Measurements from ENCODE around the gene HSPA12A. TPM values are rescaled to one million over a fixed set of nuclear protein-coding genes. Genes with fewer than 3 reads are reported as not detected.

Gene HSPA12A
- total and polyA plus RNA-seq, 2 of the 13 experiments (the other 11 are each of a cell fraction or from before 2014, with no cell fraction given): 6.4 to 13.6 TPM

- BruUV-seq (replicated peaks): no TSS peak
- H3K27ac ChIP-seq (ENCODE audit: extremely low read length, insufficient read depth, low read length): no peak overlapping the region
- no peak overlapping the region for H2AFZ ChIP-seq (ENCODE audit: low read length)
- ChIA-PET CTCF (ENCODE audit: low intra/inter-chr PET ratio, low total read pairs) (no interaction called here), POLR2A (no interaction called here)
- in situ Hi-C loops (cut with HindIII; ENCODE audit: extremely low pct_ligation_motif_present, low pct_unique_long_range_greater_than_20kb): no loop called here
- ATAC-seq (no peak), FAIRE-seq (no peak), DNase-seq (ENCODE audit: low spot score) (no peak)
- peaks cover 82% of the 10 kb centered on the region for H3K4me1 ChIP-seq (ENCODE audit: insufficient read depth, low read length)
- TF ChIP-seq, protein P1, sequence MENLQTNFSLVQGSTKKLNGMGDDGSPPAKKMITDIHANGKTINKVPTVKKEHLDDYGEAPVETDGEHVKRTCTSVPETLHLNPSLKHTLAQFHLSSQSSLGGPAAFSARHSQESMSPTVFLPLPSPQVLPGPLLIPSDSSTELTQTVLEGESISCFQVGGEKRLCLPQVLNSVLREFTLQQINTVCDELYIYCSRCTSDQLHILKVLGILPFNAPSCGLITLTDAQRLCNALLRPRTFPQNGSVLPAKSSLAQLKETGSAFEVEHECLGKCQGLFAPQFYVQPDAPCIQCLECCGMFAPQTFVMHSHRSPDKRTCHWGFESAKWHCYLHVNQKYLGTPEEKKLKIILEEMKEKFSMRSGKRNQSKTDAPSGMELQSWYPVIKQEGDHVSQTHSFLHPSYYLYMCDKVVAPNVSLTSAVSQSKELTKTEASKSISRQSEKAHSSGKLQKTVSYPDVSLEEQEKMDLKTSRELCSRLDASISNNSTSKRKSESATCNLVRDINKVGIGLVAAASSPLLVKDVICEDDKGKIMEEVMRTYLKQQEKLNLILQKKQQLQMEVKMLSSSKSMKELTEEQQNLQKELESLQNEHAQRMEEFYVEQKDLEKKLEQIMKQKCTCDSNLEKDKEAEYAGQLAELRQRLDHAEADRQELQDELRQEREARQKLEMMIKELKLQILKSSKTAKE (CRISPR knock-in tag; IDR thresholded peaks at IDR 0.05; ENCODE audit: borderline replicate concordance): no peak
- no peak for TF ChIP-seq CHCHD3 (CRISPR knock-in tag; IDR thresholded peaks at IDR 0.05)
- TF ChIP-seq ZNF281 (CRISPR knock-in tag; IDR thresholded peaks at IDR 0.05; ENCODE audit: borderline replicate concordance): peak; percentile 77; the same call in 1 of the 2 replicates
- TF ChIP-seq, protein P2, sequence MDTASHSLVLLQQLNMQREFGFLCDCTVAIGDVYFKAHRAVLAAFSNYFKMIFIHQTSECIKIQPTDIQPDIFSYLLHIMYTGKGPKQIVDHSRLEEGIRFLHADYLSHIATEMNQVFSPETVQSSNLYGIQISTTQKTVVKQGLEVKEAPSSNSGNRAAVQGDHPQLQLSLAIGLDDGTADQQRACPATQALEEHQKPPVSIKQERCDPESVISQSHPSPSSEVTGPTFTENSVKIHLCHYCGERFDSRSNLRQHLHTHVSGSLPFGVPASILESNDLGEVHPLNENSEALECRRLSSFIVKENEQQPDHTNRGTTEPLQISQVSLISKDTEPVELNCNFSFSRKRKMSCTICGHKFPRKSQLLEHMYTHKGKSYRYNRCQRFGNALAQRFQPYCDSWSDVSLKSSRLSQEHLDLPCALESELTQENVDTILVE (CRISPR knock-in tag; IDR thresholded peaks at IDR 0.05): no peak
- no peak for TF ChIP-seq ZNF205 (CRISPR knock-in tag; IDR thresholded peaks at IDR 0.05)
- peaks cover 4% of the 10 kb centered on the region for H3K9me3 ChIP-seq (ENCODE audit: low read length)
- intact Hi-C loops (cut with micrococcal nuclease; ENCODE audit: unreplicated experiment): no loop called here
- H3K9ac ChIP-seq (ENCODE audit: insufficient read depth, low read depth, low read length): no peak overlapping the region
- H3K79me2 ChIP-seq (ENCODE audit: insufficient read depth, low read length): no peaks in the 10 kb centered on the region
- peak overlapping the region; percentile 46 for H3K4me2 ChIP-seq (ENCODE audit: low read depth, low read length)
- no peaks in the 10 kb centered on the region for H4K20me1 ChIP-seq (ENCODE audit: insufficient read depth, low read length)
- no peaks in the 10 kb centered on the region for H3K36me3 ChIP-seq (replicated peaks in 1 of 2; ENCODE audit: control insufficient read depth in 1 of 2, insufficient read depth in 2 of 2, low read length in 2 of 2)
- no peak overlapping the region; a peak in 1 of 6 replicates for H3K4me3 ChIP-seq (replicated peaks in 1 of 3; ENCODE audit: insufficient read depth in 1 of 3, low read depth in 2 of 3, low read length in 3 of 3)
- 50% methylated on average over 12 of the region's 13 CpGs for WGBS (ENCODE audit: low lambda C conversion rate)
- H3K27me3 ChIP-seq (ENCODE audit: control insufficient read depth in 1 of 2, insufficient read depth in 2 of 2, low read length in 2 of 2): peaks cover 0 to 2% of the 10 kb centered on the region in 2 experiments; a peak in 2 of 5 replicates
These were observed 24.7 kb upstream of the HSPA12A start for GRCh38 chr10:116766837-116767634.
